ENCODE results near the gene DGCR2.

The DGCR2 gene

GRCh38 chr22:19043121-19044085 is 78.8 kb downstream of the DGCR2 start:
- H3K9me3 ChIP-seq (ENCODE audit: control insufficient read depth in 5 of 5, low read length in 5 of 5): no peaks in the 10 kb centered on the region
- H3K36me3 ChIP-seq (ENCODE audit: control insufficient read depth in 5 of 5, insufficient read depth in 5 of 5, low read length in 5 of 5): peaks cover 8 to 99% (median 97%) of the 10 kb centered on the region in 5 donors

GRCh38 chr22:19042285-19043120 is 79.7 kb downstream of the DGCR2 start:
- Histone ChIP-seq H3K9ac (ENCODE audit: low read length in 5 of 5) (no peak overlapping the region), H3K27me3 (ENCODE audit: control insufficient read depth in 5 of 5, insufficient read depth in 4 of 5, low read length in 5 of 5) (no peaks in the 10 kb centered on the region), H3K4me1 (ENCODE audit: control insufficient read depth in 5 of 5, insufficient read depth in 5 of 5, low read length in 5 of 5) (no peaks in the 10 kb centered on the region), H3K27ac (ENCODE audit: low read depth, low read length) (no peak overlapping the region), H3K4me3 (ENCODE audit: low read depth in 1 of 5, low read length in 5 of 5) (no peak overlapping the region), H3K9me3 (ENCODE audit: control insufficient read depth in 5 of 5, low read length in 5 of 5) (no peaks in the 10 kb centered on the region), H3K36me3 (ENCODE audit: control insufficient read depth in 5 of 5, insufficient read depth in 5 of 5, low read length in 5 of 5) (peaks cover 8 to 99% (median 97%) of the 10 kb centered on the region in 5 donors)

More at GRCh38 chr22:19043121-19044085, 78.8 kb downstream of the DGCR2 start:
- Histone ChIP-seq H3K9ac (ENCODE audit: low read length in 5 of 5) (no peak overlapping the region), H3K4me1 (ENCODE audit: control insufficient read depth in 5 of 5, insufficient read depth in 5 of 5, low read length in 5 of 5) (no peaks in the 10 kb centered on the region), H3K4me3 (ENCODE audit: low read depth in 1 of 5, low read length in 5 of 5) (no peak overlapping the region), H3K27ac (ENCODE audit: low read depth, low read length) (no peak overlapping the region), H3K27me3 (ENCODE audit: control insufficient read depth in 5 of 5, insufficient read depth in 4 of 5, low read length in 5 of 5) (no peaks in the 10 kb centered on the region)

- no peak overlapping the region for H3K4me3 ChIP-seq (ENCODE audit: low read depth in 1 of 5, low read length in 5 of 5)
- peaks cover 8 to 98% (median 90%) of the 10 kb centered on the region in 5 donors for H3K36me3 ChIP-seq (ENCODE audit: control insufficient read depth in 5 of 5, insufficient read depth in 5 of 5, low read length in 5 of 5)
- H3K4me1 ChIP-seq (ENCODE audit: control insufficient read depth in 5 of 5, insufficient read depth in 5 of 5, low read length in 5 of 5): peaks cover 0 to 6% (median 0%) of the 10 kb centered on the region in 5 donors
- H3K27me3 ChIP-seq (ENCODE audit: control insufficient read depth in 5 of 5, insufficient read depth in 4 of 5, low read length in 5 of 5): no peaks in the 10 kb centered on the region
- no peak overlapping the region for H3K9ac ChIP-seq (ENCODE audit: low read length in 5 of 5)
- H3K27ac ChIP-seq (ENCODE audit: low read depth, low read length): no peak overlapping the region
- no peaks in the 10 kb centered on the region for H3K9me3 ChIP-seq (ENCODE audit: control insufficient read depth in 5 of 5, low read length in 5 of 5)
Observed at GRCh38 chr22:19041704-19042074, 80.5 kb downstream of the DGCR2 start.

GRCh38 chr22:19040888-19041703 is 81.1 kb downstream of the DGCR2 start:
- Histone ChIP-seq H3K4me3 (ENCODE audit: low read depth in 1 of 5, low read length in 5 of 5) (no peak overlapping the region), H3K27ac (ENCODE audit: low read depth, low read length) (no peak overlapping the region), H3K27me3 (ENCODE audit: control insufficient read depth in 5 of 5, insufficient read depth in 4 of 5, low read length in 5 of 5) (no peaks in the 10 kb centered on the region), H3K9ac (ENCODE audit: low read length in 5 of 5) (no peak overlapping the region), H3K4me1 (ENCODE audit: control insufficient read depth in 5 of 5, insufficient read depth in 5 of 5, low read length in 5 of 5) (peaks cover 0 to 7% (median 0%) of the 10 kb centered on the region in 5 donors), H3K9me3 (ENCODE audit: control insufficient read depth in 5 of 5, low read length in 5 of 5) (no peaks in the 10 kb centered on the region), H3K36me3 (ENCODE audit: control insufficient read depth in 5 of 5, insufficient read depth in 5 of 5, low read length in 5 of 5) (peaks cover 8 to 92% (median 84%) of the 10 kb centered on the region in 5 donors)

- Histone ChIP-seq H3K4me3 (ENCODE audit: low read depth in 1 of 5, low read length in 5 of 5) (no peak overlapping the region), H3K9ac (ENCODE audit: low read length in 5 of 5) (no peak overlapping the region), H3K9me3 (ENCODE audit: control insufficient read depth in 5 of 5, low read length in 5 of 5) (no peaks in the 10 kb centered on the region), H3K4me1 (ENCODE audit: control insufficient read depth in 5 of 5, insufficient read depth in 5 of 5, low read length in 5 of 5) (peaks cover 0 to 9% (median 0%) of the 10 kb centered on the region in 5 donors), H3K27ac (ENCODE audit: low read depth, low read length) (no peak overlapping the region), H3K36me3 (ENCODE audit: control insufficient read depth in 5 of 5, insufficient read depth in 5 of 5, low read length in 5 of 5) (peaks cover 8 to 87% (median 80%) of the 10 kb centered on the region in 5 donors), H3K27me3 (ENCODE audit: control insufficient read depth in 5 of 5, insufficient read depth in 4 of 5, low read length in 5 of 5) (no peaks in the 10 kb centered on the region)
Observed at GRCh38 chr22:19040391-19040861, 81.8 kb downstream of the DGCR2 start.

- no peaks in the 10 kb centered on the region for H3K27me3 ChIP-seq (ENCODE audit: control insufficient read depth in 5 of 5, insufficient read depth in 4 of 5, low read length in 5 of 5)
- no peak overlapping the region for H3K9ac ChIP-seq (ENCODE audit: low read length in 5 of 5)
- H3K9me3 ChIP-seq (ENCODE audit: control insufficient read depth in 5 of 5, low read length in 5 of 5): no peaks in the 10 kb centered on the region
- H3K4me1 ChIP-seq (ENCODE audit: control insufficient read depth in 5 of 5, insufficient read depth in 5 of 5, low read length in 5 of 5): peaks cover 0 to 9% (median 0%) of the 10 kb centered on the region in 5 donors
- H3K4me3 ChIP-seq (ENCODE audit: low read depth in 1 of 5, low read length in 5 of 5): no peak overlapping the region
- no peak overlapping the region for H3K27ac ChIP-seq (ENCODE audit: low read depth, low read length)
- peaks cover 2 to 81% (median 74%) of the 10 kb centered on the region in 5 donors for H3K36me3 ChIP-seq (ENCODE audit: control insufficient read depth in 5 of 5, insufficient read depth in 5 of 5, low read length in 5 of 5)
Observed at GRCh38 chr22:19039796-19040280, 82.4 kb downstream of the DGCR2 start.

- no peaks in the 10 kb centered on the region for H3K27me3 ChIP-seq (ENCODE audit: control insufficient read depth in 5 of 5, insufficient read depth in 4 of 5, low read length in 5 of 5)
- no peak overlapping the region for H3K27ac ChIP-seq (ENCODE audit: low read depth, low read length)
- peaks cover 0 to 9% (median 0%) of the 10 kb centered on the region in 5 donors for H3K4me1 ChIP-seq (ENCODE audit: control insufficient read depth in 5 of 5, insufficient read depth in 5 of 5, low read length in 5 of 5)
- no peaks in the 10 kb centered on the region for H3K9me3 ChIP-seq (ENCODE audit: control insufficient read depth in 5 of 5, low read length in 5 of 5)
- H3K9ac ChIP-seq (ENCODE audit: low read length in 5 of 5): no peak overlapping the region
- no peak overlapping the region for H3K4me3 ChIP-seq (ENCODE audit: low read depth in 1 of 5, low read length in 5 of 5)
- H3K36me3 ChIP-seq (ENCODE audit: control insufficient read depth in 5 of 5, insufficient read depth in 5 of 5, low read length in 5 of 5): peaks cover 0 to 77% (median 70%) of the 10 kb centered on the region in 5 donors
Observed at GRCh38 chr22:19039448-19039780, 82.8 kb downstream of the DGCR2 start.

GRCh38 chr22:19038728-19039447 is 83.3 kb downstream of the DGCR2 start:
- Histone ChIP-seq H3K4me1 (ENCODE audit: control insufficient read depth in 5 of 5, insufficient read depth in 5 of 5, low read length in 5 of 5) (peaks cover 0 to 9% (median 0%) of the 10 kb centered on the region in 5 donors), H3K36me3 (ENCODE audit: control insufficient read depth in 5 of 5, insufficient read depth in 5 of 5, low read length in 5 of 5) (peaks cover 0 to 72% (median 65%) of the 10 kb centered on the region in 5 donors), H3K9ac (ENCODE audit: low read length in 5 of 5) (no peak overlapping the region), H3K27me3 (ENCODE audit: control insufficient read depth in 5 of 5, insufficient read depth in 4 of 5, low read length in 5 of 5) (no peaks in the 10 kb centered on the region), H3K27ac (ENCODE audit: low read depth, low read length) (no peak overlapping the region), H3K9me3 (ENCODE audit: control insufficient read depth in 5 of 5, low read length in 5 of 5) (no peaks in the 10 kb centered on the region), H3K4me3 (ENCODE audit: low read depth in 1 of 5, low read length in 5 of 5) (no peak overlapping the region)

GRCh38 chr22:19038164-19038546 is 84.1 kb downstream of the DGCR2 start:
- no peaks in the 10 kb centered on the region for H3K27me3 ChIP-seq (ENCODE audit: control insufficient read depth in 5 of 5, insufficient read depth in 4 of 5, low read length in 5 of 5)
- H3K9ac ChIP-seq (ENCODE audit: low read length in 5 of 5): no peak overlapping the region
- no peaks in the 10 kb centered on the region for H3K9me3 ChIP-seq (ENCODE audit: control insufficient read depth in 5 of 5, low read length in 5 of 5)
- peaks cover 0 to 64% (median 58%) of the 10 kb centered on the region in 5 donors for H3K36me3 ChIP-seq (ENCODE audit: control insufficient read depth in 5 of 5, insufficient read depth in 5 of 5, low read length in 5 of 5)
- peaks cover 0 to 9% (median 0%) of the 10 kb centered on the region in 5 donors for H3K4me1 ChIP-seq (ENCODE audit: control insufficient read depth in 5 of 5, insufficient read depth in 5 of 5, low read length in 5 of 5)
- H3K4me3 ChIP-seq (ENCODE audit: low read depth in 1 of 5, low read length in 5 of 5): no peak overlapping the region
- H3K27ac ChIP-seq (ENCODE audit: low read depth, low read length): no peak overlapping the region

Measured in subcutaneous abdominal adipose tissue (tissue), 5 donors.